IPS-18a (cell line): Measurements from ENCODE around the gene CNIH3.
"Not testable (repeated sequence)": the region's sequence is repeated elsewhere in the genome, so short reads cannot be mapped to it uniquely, and the experiment has no call there.

ENCODE experiments used
- H3K27ac ChIP-seq: one replicate; pipeline ENCODE4 v1.5.1; 2013; ENCODE audit warnings: low read length
- H3K27me3 ChIP-seq: one replicate; pipeline ENCODE4 v1.6.1; 2013; ENCODE audit warnings: mild to moderate bottlenecking, low read length; ENCODE audit not compliant: control insufficient read depth, insufficient read depth
- H3K36me3 ChIP-seq: one replicate; pipeline ENCODE4 v1.6.1; 2013; ENCODE audit warnings: low read depth, low read length; ENCODE audit not compliant: control insufficient read depth
- H3K4me1 ChIP-seq: one replicate; pipeline ENCODE4 v1.6.1; 2013; ENCODE audit warnings: low read depth, low read length; ENCODE audit not compliant: control insufficient read depth
- H3K4me3 ChIP-seq: one replicate; pipeline ENCODE4 v1.5.1; 2013; ENCODE audit warnings: low read length
- H3K9ac ChIP-seq: one replicate; pipeline ENCODE4 v1.6.1; 2013; ENCODE audit warnings: mild to moderate bottlenecking, low read length, moderate library complexity
- H3K9me3 ChIP-seq: one replicate; pipeline ENCODE4 v1.6.1; 2013; ENCODE audit warnings: low read depth, low read length; ENCODE audit not compliant: control insufficient read depth

CNIH3 gene

DNA sequence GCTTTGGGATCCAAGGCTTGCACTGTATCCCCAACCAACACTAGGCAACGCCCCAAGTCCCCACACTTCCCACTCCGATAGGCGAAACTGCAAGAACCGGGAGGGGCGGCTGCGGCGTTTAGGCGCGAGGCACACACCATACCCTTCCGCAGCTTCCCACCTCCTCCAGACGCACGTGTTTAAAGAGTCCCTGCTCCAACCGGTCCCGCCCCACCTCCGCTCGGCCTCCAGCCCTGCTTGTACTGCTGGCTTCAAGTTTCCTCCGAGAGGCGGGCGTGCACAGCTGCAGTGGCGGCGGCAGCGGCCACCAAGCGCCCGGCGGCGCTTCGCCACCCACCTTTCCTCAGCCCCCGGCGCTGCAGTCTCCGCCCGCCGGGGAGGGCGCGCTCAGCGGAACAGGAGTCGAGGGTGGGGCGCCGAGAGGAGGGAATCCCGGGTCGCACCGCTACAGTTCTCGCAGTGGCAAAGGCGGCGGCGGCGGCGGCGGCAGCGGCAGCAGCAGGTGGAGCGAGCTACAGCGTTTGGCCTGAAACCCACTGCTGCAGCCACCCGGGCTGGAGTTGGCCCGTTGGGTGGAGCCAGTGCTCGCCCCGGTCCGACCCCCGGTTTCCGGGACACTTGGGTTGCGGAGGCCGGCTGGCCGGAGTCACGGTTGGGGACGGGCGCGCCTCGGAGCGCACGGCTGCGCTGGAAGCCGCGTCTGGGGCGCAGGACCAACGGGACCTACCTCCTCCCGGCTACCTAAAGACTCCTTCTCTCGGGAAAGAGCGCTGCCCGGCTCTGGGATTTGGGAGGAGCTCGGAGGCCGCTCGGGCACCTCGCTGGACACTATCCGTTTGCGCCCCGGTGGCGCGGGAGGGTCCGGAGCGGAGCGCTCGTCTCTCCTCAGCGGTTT, at the start of gene CNIH3:
Gene CNIH3 (plus strand): TSS at position 457 of the 895 bp plus-strand sequence. CDS start 858 bp downstream, outside the sequence.
- peaks cover 74% of the 10 kb centered on the region for H3K27me3 ChIP-seq

DNA sequence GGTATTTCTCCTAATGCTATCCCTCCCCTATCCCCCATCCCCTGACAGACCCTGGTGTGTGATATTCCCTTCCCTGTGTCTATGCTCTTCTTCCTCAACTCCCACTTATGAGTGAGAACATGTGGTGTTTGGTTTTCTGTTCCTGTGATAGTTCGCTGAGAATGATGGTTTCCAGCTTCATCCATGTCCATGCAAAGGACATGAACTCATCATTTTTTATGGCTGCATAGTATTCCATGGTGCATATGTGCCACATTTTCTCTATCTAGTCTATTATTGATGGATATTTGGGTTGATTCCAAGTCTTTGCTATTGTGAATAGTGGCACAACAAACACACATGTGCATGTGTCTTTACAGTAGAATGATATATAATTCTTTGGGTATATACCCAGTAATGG, 49.6 kb upstream of the CNIH3 start:
- not testable (repeated sequence) for H3K36me3 ChIP-seq, H3K27me3 ChIP-seq, H3K9ac ChIP-seq, H3K4me3 ChIP-seq, H3K27ac ChIP-seq, H3K4me1 ChIP-seq, H3K9me3 ChIP-seq

More for the DNA sequence above, at the start of gene CNIH3:
- no peaks in the 10 kb centered on the region for H3K9me3 ChIP-seq
- no peaks in the 10 kb centered on the region for H3K36me3 ChIP-seq
- no peak within 1 kb of the TSS for H3K27ac ChIP-seq
- H3K4me3 ChIP-seq, result peak within 1 kb of the TSS; percentile 71
- peak within 1 kb of the TSS; percentile 4 for H3K9ac ChIP-seq
- H3K4me1 ChIP-seq, result peaks cover 7% of the 10 kb centered on the region

DNA sequence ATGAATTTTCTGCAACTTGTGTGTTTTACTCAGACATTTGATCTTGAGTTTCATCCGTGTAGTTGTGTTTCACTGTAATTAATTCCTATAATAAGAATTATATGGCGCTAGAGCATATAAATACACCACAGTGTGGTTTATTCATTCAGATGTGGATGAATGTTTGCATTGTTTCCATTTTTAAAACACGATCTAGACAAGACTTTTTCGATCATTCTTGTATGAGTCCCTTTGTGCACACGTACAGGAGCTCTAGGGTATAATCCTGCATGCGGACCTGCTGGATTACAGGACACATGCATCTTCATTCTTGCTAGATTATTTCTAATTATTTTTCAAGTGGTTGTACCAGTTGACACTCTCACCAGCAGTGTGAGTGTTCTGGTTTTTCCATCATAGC, 46.8 kb upstream of the CNIH3 start:
- Histone ChIP-seq H3K4me3 (no peak overlapping the region), H3K4me1 (no peaks in the 10 kb centered on the region), H3K9ac (no peak overlapping the region), H3K9me3 (no peaks in the 10 kb centered on the region), H3K27ac (no peak overlapping the region), H3K27me3 (no peaks in the 10 kb centered on the region), H3K36me3 (no peaks in the 10 kb centered on the region)

DNA sequence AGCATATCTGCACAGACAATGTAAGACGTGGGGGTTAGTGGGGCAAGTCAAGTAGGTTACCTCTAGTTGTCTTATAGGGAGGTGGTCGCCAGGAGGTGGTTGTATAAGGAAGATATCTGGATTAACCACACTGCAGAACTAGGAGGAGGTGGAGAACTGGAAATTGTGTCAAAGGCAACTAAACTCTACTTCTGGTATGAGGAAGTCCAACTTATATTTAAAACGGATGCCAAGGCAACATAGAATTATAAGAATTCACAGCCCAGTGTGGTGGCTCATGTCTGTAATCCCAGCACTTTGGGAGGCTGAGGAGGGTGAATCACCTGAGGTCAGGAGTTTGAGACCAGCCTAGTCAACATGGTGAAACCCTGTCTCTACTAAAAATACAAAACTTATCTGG, 44.1 kb upstream of the CNIH3 start:
- not testable (repeated sequence) for H3K4me1 ChIP-seq, H3K9me3 ChIP-seq, H3K27ac ChIP-seq, H3K4me3 ChIP-seq, H3K27me3 ChIP-seq, H3K9ac ChIP-seq, H3K36me3 ChIP-seq

DNA sequence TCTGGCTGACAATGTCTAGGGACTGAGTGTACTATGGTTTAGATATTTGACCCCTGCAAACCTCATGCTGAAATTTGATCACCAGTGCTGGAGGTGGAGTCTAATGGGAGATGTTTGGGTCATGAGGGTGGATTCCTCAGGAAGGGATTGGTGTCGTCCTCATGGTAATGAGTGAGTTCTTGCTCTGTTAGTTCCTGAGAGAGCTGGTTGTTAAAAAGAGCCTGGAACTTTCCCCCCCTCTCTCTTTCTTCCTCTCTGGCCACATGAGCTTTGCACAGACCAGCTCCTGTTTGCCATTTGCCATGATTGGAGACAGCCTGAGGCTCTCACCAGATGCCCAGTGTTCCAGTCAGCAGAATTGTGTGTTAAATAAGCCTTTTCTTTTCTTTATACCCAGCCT, 36.6 kb upstream of the CNIH3 start:
- H3K27ac ChIP-seq, result no peak overlapping the region
- no peaks in the 10 kb centered on the region for H3K36me3 ChIP-seq
- no peaks in the 10 kb centered on the region for H3K4me1 ChIP-seq
- no peaks in the 10 kb centered on the region for H3K27me3 ChIP-seq
- no peak overlapping the region for H3K4me3 ChIP-seq
- no peaks in the 10 kb centered on the region for H3K9me3 ChIP-seq
- H3K9ac ChIP-seq, result no peak overlapping the region

DNA sequence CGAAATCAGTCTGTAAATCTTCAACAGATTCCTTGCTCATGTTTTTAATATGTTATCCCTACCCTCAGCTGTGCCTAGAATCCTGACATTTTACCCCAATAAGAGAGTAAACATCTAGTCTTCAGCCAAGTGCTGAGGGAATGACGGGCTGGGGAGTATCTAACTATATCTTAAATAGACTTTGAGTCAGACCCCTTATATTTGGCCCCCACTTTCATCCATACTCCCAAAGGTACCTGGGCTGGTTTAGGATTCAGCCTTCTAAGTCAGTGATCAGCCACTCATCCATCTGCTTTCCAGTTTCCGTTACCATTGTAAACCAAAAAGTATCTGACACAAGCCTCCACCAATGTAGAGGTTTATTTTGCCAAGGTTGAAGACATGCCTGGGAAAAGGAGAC, 36.1 kb upstream of the CNIH3 start:
- H3K4me1 ChIP-seq, result no peaks in the 10 kb centered on the region
- no peak overlapping the region for H3K9ac ChIP-seq
- H3K27ac ChIP-seq, result no peak overlapping the region
- no peak overlapping the region for H3K4me3 ChIP-seq
- no peaks in the 10 kb centered on the region for H3K27me3 ChIP-seq
- no peaks in the 10 kb centered on the region for H3K36me3 ChIP-seq
- no peaks in the 10 kb centered on the region for H3K9me3 ChIP-seq

DNA sequence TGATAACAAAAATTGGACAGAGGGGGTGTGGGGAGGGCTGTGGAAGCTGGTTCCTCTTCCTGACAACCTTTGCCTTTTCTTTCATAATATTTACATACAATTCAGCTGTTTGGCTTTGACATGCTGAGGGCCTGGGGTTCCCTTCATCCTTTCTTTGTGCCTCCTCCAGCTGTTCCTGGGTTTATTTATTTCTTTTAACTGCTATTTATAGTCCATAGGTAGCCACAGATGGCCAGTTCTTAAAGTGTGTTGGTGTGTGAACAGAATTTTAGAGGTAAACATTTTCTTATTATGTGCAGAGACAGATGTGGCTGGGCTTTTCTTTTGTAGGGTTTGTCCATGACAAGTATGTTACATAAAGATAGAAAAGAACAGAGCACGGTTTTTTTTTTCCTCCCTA, 34.1 kb upstream of the CNIH3 start:
- Histone ChIP-seq H3K27ac (no peak overlapping the region), H3K9me3 (no peaks in the 10 kb centered on the region), H3K27me3 (no peaks in the 10 kb centered on the region), H3K4me3 (no peak overlapping the region), H3K9ac (no peak overlapping the region), H3K4me1 (no peaks in the 10 kb centered on the region), H3K36me3 (no peaks in the 10 kb centered on the region)

DNA sequence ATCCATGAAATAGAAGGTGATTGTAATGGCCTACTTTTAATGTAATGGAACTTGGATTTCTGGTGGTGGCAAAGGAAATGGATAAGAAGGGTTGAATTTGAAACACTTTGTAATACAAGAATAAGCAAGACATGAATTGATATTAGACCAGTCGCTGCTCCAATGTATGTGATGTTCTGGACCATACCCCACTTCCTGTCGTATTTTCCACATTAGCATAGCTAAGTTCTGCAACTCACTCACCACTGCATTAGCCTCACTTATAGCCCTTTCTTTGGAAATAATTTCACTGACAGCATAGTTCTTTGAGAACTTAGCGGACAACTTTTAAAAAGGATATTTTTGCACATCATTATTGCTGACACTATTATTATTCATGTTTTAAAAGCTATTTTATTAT, 32.3 kb upstream of the CNIH3 start:
- no peaks in the 10 kb centered on the region for H3K36me3 ChIP-seq
- H3K9me3 ChIP-seq, result no peaks in the 10 kb centered on the region
- no peak overlapping the region for H3K27ac ChIP-seq
- no peak overlapping the region for H3K9ac ChIP-seq
- peaks cover 6% of the 10 kb centered on the region for H3K4me1 ChIP-seq
- H3K4me3 ChIP-seq, result no peak overlapping the region
- no peaks in the 10 kb centered on the region for H3K27me3 ChIP-seq

DNA sequence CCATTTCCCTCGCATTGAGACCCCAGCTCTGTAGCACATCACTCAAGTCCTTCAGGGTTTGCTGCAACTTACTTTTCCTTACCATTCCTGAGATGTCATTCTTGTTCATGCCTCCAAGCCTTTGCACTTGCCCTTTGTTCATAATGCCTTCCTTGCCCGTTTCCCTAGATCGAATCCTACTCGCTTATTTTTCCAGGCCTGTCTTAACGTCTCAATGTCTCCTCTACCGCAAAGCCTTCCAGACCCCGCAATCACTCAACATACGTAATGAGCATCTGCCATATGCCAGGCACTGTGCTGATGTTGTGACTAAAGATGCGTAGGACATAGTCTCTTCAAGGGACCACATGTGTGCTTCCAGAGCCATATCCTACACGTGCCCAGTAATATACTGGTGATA, 31.1 kb upstream of the CNIH3 start:
- H3K27ac ChIP-seq, result no peak overlapping the region
- no peaks in the 10 kb centered on the region for H3K9me3 ChIP-seq
- peaks cover 15% of the 10 kb centered on the region for H3K4me1 ChIP-seq
- H3K27me3 ChIP-seq, result no peaks in the 10 kb centered on the region
- H3K4me3 ChIP-seq, result no peak overlapping the region
- no peak overlapping the region for H3K9ac ChIP-seq
- no peaks in the 10 kb centered on the region for H3K36me3 ChIP-seq

DNA sequence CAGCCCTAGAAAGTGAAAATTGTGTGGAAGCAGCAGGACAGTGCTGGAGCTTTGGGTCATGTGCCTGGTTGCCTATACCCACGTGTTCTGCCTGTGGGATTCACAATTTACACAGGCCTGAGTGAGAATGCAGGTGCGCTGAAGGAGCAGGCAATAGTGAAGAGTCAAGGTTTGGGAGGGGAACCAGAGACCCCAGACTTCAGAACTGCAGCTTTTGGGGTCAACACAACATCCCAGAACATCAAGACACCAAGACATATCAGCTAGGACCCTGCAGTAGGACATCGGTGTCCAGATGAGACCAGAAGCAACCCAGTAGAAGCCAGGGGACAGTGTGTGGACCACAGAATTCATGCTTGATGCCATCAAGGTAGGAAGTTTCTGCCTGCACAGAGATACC, 29.1 kb upstream of the CNIH3 start:
- peaks cover 15% of the 10 kb centered on the region for H3K4me1 ChIP-seq
- no peak overlapping the region for H3K27ac ChIP-seq
- no peaks in the 10 kb centered on the region for H3K9me3 ChIP-seq
- H3K9ac ChIP-seq, result no peak overlapping the region
- no peaks in the 10 kb centered on the region for H3K36me3 ChIP-seq
- no peak overlapping the region for H3K4me3 ChIP-seq
- no peaks in the 10 kb centered on the region for H3K27me3 ChIP-seq

DNA sequence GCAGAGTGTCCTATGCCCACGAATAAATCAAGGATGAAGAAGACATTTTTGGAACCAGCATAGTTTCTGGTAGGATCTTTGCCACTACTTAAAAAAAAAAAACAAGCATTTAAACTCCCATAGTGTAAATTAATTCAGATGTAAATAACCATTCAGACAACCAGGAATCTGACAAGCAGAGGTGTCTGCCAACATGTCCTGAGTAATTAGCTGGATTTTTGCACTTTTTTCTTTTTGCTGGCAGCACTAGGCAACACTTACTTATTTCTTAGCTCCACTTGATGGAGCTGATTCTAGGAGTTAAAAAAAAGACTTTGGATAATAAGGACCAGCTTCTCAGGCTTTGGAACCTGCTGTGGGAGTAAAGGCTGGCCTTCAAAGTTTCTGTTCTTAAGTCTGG, 27.6 kb upstream of the CNIH3 start:
- H3K27me3 ChIP-seq, result no peaks in the 10 kb centered on the region
- H3K27ac ChIP-seq, result no peak overlapping the region
- H3K4me1 ChIP-seq, result peaks cover 15% of the 10 kb centered on the region
- H3K36me3 ChIP-seq, result no peaks in the 10 kb centered on the region
- H3K9me3 ChIP-seq, result no peaks in the 10 kb centered on the region
- H3K9ac ChIP-seq, result no peak overlapping the region
- H3K4me3 ChIP-seq, result no peak overlapping the region

DNA sequence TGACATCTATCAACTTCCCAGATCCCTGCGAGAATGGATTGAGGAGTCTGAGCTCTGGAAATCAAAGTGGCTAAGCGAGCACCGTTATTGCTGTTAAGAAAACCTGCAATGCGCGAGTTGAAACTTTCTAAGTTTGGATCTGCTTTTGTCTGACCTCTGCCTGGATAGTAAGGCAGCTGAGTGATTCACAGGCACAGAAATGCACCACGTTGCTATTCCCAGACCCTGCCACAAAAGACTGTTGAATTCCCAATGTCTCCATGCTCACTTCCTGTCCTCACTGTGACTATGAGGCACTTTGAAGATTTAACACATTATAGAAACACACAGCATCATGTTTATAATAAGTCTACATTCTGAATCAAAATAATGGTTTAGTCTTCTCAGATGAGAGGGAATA, 27.1 kb upstream of the CNIH3 start:
- no peaks in the 10 kb centered on the region for H3K36me3 ChIP-seq

More for the DNA sequence above, 27.1 kb upstream of the CNIH3 start:
- no peak overlapping the region for H3K27ac ChIP-seq
- H3K9ac ChIP-seq, result no peak overlapping the region
- no peaks in the 10 kb centered on the region for H3K27me3 ChIP-seq
- H3K9me3 ChIP-seq, result no peaks in the 10 kb centered on the region
- no peak overlapping the region for H3K4me3 ChIP-seq
- peaks cover 15% of the 10 kb centered on the region for H3K4me1 ChIP-seq
